Measurements from ENCODE around the gene PKD2L1.
"Not testable (repeated sequence)": the region's sequence is repeated elsewhere in the genome, so short reads cannot be mapped to it uniquely, and the experiment has no call there.

PKD2L1 gene

GRCh38 chr10:100286051-100287033 lies 43.7 kb downstream of the PKD2L1 start, which contains the start of gene BLOC1S2:
Gene BLOC1S2, minus strand, starts transcription at chr10:100286680. Its CDS starts 21 bp downstream, at chr10:100286659.
- peak; percentile 70 for DNase-seq (ENCODE audit: low read depth)

- DNase-seq (ENCODE audit: low read depth), result not testable (repeated sequence)
Measured at GRCh38 chr10:100285326-100285725, 44.7 kb downstream of the PKD2L1 start.

GRCh38 chr10:100282907-100283306 lies 47.1 kb downstream of the PKD2L1 start:
- no peak for DNase-seq (ENCODE audit: low read depth)

- not testable (repeated sequence) for DNase-seq (ENCODE audit: low read depth)
Measured at GRCh38 chr10:100276971-100277370, 53.1 kb downstream of the PKD2L1 start.

- DNase-seq (ENCODE audit: low read depth), result peak; percentile 58
Measured at GRCh38 chr10:100267239-100268104, 62.6 kb downstream of the PKD2L1 start, which contains the start of gene CWF19L1. Gene CWF19L1, minus strand, starts transcription at chr10:100267638. Its CDS starts 45 bp downstream, at chr10:100267593.

- no peak for DNase-seq (ENCODE audit: low read depth)
Measured at GRCh38 chr10:100265821-100266485, 64.1 kb downstream of the PKD2L1 start.

GRCh38 chr10:100254191-100254590 lies 75.8 kb downstream of the PKD2L1 start:
- DNase-seq (ENCODE audit: low read depth), result no peak

- DNase-seq (ENCODE audit: low read depth), result no peak
Measured at GRCh38 chr10:100253041-100253440, 77.0 kb downstream of the PKD2L1 start.

GRCh38 chr10:100248820-100249219 lies 81.2 kb downstream of the PKD2L1 start:
- no peak for DNase-seq (ENCODE audit: low read depth)

GRCh38 chr10:100245484-100246220 lies 84.4 kb downstream of the PKD2L1 start:
- DNase-seq (ENCODE audit: low read depth), result no peak

GRCh38 chr10:100239851-100240250 lies 90.2 kb downstream of the PKD2L1 start:
- no peak for DNase-seq (ENCODE audit: low read depth)

- no peak for DNase-seq (ENCODE audit: low read depth)
Measured at GRCh38 chr10:100238429-100238828, 91.6 kb downstream of the PKD2L1 start.
